Mesothelial cell of epicardium (in vitro differentiated cells): ENCODE data around the gene CNN3. TPM values are rescaled to one million over a fixed set of nuclear protein-coding genes. Genes with fewer than 3 reads are reported as not detected.

Experiments
- DNase-seq, 2 experiments: peaks; one replicate each; pipeline ENCODE4 v3.0.0; 2021; ENCODE audit warnings: low spot score in 2 of 2; ENCODE audit not compliant: unreplicated experiment in 2 of 2
- H3K27ac Mint-ChIP-seq: 2 replicates; pipeline ENCODE4 v1.8.0; 2021; ENCODE audit warnings: mixed read lengths
- H3K27me3 Mint-ChIP-seq: 2 replicates; pipeline ENCODE4 v1.8.0; 2021; ENCODE audit warnings: low read depth, mixed read lengths
- H3K36me3 Mint-ChIP-seq: 2 replicates; pipeline ENCODE4 v1.8.0; 2021; ENCODE audit warnings: mixed read lengths
- H3K4me1 Mint-ChIP-seq: 2 replicates; pipeline ENCODE4 v1.8.0; 2021; ENCODE audit warnings: mixed read lengths
- H3K4me3 Mint-ChIP-seq: 2 replicates; pipeline ENCODE4 v1.8.0; 2021; ENCODE audit warnings: mild to moderate bottlenecking, moderate library complexity, mixed read lengths
- H3K9me3 Mint-ChIP-seq: 2 replicates; pipeline ENCODE4 v1.8.0; 2021; ENCODE audit warnings: mixed read lengths
- total RNA-seq: library from RNA; stranded (reverse); gene quantifications from 3 replicates; pipeline ENCODE4 v1.2.1, GENCODE V29; 2021
- TF ChIP-seq, protein P1 (sequence below): fragments of 200-600 bp; sonication (generic); IDR thresholded peaks from one replicate; pipeline ENCODE4 v1.5.0; 2021; ENCODE audit warnings: antibody characterized with exemption; ENCODE audit not compliant: unreplicated experiment

The CNN3 gene
- total RNA-seq, 1 donor from 2014 or later = 247 TPM

DNA sequence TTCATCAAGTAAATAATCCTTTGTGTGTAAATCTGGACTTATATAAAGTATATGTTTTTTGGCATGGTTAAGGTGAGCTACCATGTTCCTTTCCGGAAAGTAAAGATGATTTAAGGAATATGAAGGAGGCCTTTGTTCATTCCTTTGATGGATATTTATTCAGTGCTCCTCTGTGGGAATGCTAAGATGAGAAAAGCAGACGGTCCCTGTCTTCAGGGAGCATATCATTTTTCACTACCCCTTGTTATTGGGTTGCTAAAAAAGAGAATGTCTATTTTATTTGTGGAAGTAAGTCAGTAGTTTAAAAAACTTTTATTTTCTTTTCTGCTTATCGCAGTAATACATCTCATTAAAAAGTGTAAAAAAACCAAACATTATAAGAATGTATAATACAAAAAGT, 35.1 kb upstream of the CNN3 start:
- H3K27ac Mint-ChIP-seq = no peak overlapping the region
- H3K27me3 Mint-ChIP-seq = no peaks in the 10 kb centered on the region
- no peak overlapping the region for H3K4me3 Mint-ChIP-seq

DNA sequence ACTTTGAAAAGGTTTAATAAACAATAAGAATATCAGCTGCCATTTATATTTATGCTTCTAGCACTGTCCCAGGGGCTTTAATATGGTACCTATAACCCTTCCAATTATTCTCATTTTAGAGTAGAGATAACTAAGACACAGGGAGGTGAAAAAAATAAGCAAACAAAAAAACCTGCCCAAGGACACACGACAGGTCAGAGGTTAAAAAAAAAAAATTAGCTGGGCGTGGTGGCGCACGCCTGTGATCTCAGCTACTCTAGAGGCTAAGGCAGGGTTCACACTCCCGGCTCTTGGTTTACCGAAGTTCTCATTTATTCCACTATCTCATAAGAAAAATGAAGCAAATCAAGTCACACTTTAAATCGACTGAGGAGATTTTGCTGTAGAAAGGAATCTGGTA, 34.7 kb upstream of the CNN3 start:
- Mint-ChIP-seq H3K27ac (no peak overlapping the region), H3K9me3 (no peaks in the 10 kb centered on the region)
- TF ChIP-seq, protein P1, sequence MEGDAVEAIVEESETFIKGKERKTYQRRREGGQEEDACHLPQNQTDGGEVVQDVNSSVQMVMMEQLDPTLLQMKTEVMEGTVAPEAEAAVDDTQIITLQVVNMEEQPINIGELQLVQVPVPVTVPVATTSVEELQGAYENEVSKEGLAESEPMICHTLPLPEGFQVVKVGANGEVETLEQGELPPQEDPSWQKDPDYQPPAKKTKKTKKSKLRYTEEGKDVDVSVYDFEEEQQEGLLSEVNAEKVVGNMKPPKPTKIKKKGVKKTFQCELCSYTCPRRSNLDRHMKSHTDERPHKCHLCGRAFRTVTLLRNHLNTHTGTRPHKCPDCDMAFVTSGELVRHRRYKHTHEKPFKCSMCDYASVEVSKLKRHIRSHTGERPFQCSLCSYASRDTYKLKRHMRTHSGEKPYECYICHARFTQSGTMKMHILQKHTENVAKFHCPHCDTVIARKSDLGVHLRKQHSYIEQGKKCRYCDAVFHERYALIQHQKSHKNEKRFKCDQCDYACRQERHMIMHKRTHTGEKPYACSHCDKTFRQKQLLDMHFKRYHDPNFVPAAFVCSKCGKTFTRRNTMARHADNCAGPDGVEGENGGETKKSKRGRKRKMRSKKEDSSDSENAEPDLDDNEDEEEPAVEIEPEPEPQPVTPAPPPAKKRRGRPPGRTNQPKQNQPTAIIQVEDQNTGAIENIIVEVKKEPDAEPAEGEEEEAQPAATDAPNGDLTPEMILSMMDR = no peak

More for the DNA sequence above, 35.1 kb upstream of the CNN3 start:
- Mint-ChIP-seq H3K36me3 (peaks cover 2% of the 10 kb centered on the region), H3K9me3 (no peaks in the 10 kb centered on the region), H3K4me1 (peaks cover 5% of the 10 kb centered on the region)
- DNase-seq = no peak
- TF ChIP-seq, protein P1 = no peak

DNA sequence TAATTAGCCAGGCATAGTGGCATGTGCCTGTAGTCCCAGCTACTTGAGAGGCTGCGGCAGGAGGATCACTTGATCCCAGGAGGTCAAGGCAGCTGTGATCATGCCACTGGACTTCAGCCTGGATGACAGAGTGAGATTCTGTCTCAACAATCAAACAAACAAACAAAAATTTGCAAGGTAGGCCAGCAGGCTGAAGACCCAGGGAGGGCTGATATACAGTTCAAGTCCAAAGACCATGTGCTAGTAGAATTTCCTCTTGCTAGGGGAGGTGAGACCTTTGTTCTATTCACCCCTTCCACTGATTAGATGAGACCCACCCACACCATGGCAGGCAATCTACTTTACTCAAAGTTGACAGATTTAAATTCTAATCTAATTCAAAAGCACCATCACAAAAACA, 31.2 kb upstream of the CNN3 start:
- peaks cover 30% of the 10 kb centered on the region for H3K4me1 Mint-ChIP-seq
- H3K9me3 Mint-ChIP-seq = no peaks in the 10 kb centered on the region
- no peaks in the 10 kb centered on the region for H3K27me3 Mint-ChIP-seq
- TF ChIP-seq, protein P1 = no peak
- DNase-seq = no peak
- H3K4me3 Mint-ChIP-seq = no peak overlapping the region
- no peak overlapping the region for H3K27ac Mint-ChIP-seq
- peaks cover 2% of the 10 kb centered on the region for H3K36me3 Mint-ChIP-seq

More for the DNA sequence above, 34.7 kb upstream of the CNN3 start:
- Mint-ChIP-seq H3K36me3 (peaks cover 2% of the 10 kb centered on the region), H3K27me3 (no peaks in the 10 kb centered on the region), H3K4me1 (peaks cover 5% of the 10 kb centered on the region), H3K4me3 (no peak overlapping the region)
- DNase-seq = no peak

DNA sequence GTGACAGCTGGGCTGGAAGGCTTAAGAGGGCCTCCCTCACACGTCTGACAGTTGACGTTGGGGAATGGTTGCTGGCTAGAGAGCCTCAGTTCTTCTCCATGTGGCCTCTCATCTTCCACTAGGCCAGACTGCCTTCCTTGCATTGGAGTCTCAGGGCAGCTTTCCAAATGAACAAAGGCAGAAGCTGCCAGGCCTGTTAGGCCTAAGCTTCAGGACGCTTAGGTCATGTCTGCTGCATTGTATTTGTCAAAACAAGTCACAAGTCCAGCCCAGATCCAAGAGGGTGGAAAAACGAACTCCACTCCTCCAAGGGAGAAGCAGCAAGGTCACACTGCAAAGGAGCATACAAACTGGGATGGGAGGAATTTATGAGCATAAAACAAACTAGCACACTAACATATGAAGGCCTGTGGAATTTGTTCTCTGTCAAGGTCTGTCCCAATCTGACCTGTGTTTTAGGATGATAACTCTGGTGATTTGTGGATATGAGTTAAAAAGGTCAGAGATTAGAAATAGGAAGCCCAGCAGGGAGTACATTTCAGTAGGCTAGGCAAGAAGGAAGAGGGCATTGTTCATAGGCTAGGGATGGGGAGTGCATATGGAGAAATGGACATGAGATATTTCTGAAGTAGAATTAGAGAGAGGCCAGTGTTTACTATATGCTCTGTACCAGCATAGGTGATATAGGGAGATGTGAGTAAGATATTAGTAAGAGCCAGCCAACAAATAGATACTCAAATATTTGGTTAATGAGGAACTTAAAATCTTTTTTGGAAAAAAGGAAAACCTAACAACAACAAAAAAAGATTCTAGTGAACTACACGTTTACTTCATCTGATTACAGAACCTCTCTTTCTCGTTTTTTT, 29.1 kb upstream of the CNN3 start:
- H3K27ac Mint-ChIP-seq = peak overlapping the region; percentile 43
- peaks cover 38% of the 10 kb centered on the region for H3K4me1 Mint-ChIP-seq
- DNase-seq = no peak
- no peaks in the 10 kb centered on the region for H3K27me3 Mint-ChIP-seq
- TF ChIP-seq, protein P1 = no peak
- peaks cover 5% of the 10 kb centered on the region for H3K9me3 Mint-ChIP-seq
- no peak overlapping the region for H3K4me3 Mint-ChIP-seq
- peaks cover 2% of the 10 kb centered on the region for H3K36me3 Mint-ChIP-seq

DNA sequence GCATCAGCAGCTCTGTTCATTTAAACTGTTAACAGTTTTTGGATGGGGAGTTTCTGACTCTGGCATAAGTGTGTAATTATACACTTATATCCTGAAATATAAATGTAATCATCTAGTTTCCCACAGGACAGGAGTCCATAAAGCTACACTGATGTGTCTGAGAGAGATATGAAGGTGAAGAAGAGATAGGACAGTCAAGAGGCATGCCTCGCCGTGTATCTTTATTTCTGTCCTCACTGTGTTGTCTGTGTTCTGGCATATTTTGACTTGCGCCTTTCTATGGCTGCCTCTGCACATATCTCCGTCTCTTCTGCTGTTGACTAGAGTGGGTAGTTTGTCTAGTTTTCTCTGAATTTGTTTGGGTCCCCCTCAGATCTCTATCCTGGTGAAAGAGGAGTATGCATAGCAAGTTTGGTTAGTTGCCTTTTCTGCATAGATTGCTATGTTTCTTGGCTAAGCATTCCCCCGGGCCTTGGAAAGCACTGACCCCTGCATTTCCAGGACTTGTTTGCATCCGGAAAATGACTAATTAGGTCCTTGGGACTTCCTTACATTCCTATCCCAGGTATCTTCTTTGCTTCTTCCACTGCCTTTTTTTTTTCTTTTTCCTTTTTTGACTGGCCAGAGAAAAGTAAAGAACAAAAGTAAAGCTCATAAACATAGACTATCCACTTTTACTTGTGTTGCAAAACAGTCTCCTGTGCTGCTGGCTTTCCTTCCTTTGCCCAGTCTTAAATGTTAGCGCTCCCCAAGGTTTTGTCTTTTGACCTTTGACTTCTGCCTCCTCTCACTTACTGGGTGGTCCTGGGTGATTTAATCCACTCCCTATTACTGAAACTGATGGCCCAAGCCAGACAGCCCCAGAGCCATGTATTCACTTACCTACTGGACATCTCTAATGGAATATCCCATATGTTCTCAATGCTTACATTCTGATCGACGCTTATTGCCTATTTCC, 27.6 kb upstream of the CNN3 start:
- Mint-ChIP-seq H3K4me3 (no peak overlapping the region), H3K4me1 (peaks cover 50% of the 10 kb centered on the region), H3K9me3 (peaks cover 5% of the 10 kb centered on the region), H3K27ac (peak overlapping the region; percentile 44), H3K36me3 (peaks cover 2% of the 10 kb centered on the region), H3K27me3 (no peaks in the 10 kb centered on the region)
- TF ChIP-seq, protein P1 = no peak
- no peak for DNase-seq
